Panc1 (cell line): ENCODE results near the gene PLEKHA1.

Experiments
- CTCF ChIP-seq: fragments of 450-650 bp; IDR thresholded peaks from 2 replicates; pipeline ENCODE4 v1.5.1; 2017; ENCODE audit warnings: mild to moderate bottlenecking
- POLR2AphosphoS5 ChIP-seq: IDR thresholded peaks from 2 replicates; pipeline ENCODE4 v1.6.1; 2012; ENCODE audit warnings: mild to moderate bottlenecking, low read depth, low read length, moderate library complexity
- SIN3A ChIP-seq: IDR thresholded peaks from 2 replicates; pipeline ENCODE4 v1.6.1; 2012; ENCODE audit warnings: low read depth, mild to moderate bottlenecking, low read length, moderate library complexity, borderline replicate concordance; ENCODE audit not compliant: insufficient read depth
- TCF7L2 ChIP-seq: IDR thresholded peaks from 2 replicates; pipeline ENCODE4 v1.6.1; 2011; ENCODE audit warnings: mild to moderate bottlenecking, low read depth, low read length, inconsistent platforms
- TF ChIP-seq, protein P1 (sequence below), 2 experiments: IDR thresholded peaks; 2 replicates each; pipeline ENCODE4 v1.6.1; 2011 to 2012; ENCODE audit warnings: low read depth in 2 of 2, control low read depth in 1 of 2, low read length in 1 of 2, mild to moderate bottlenecking in 1 of 2, moderate library complexity in 1 of 2; ENCODE audit not compliant: insufficient read depth in 1 of 2

GRCh38 chr10:122338609-122339441 is 35.7 kb upstream of the PLEKHA1 start:
- TF ChIP-seq CTCF (no peak), TCF7L2 (no peak), POLR2AphosphoS5 (no peak), SIN3A (no peak)
- TF ChIP-seq, protein P1, sequence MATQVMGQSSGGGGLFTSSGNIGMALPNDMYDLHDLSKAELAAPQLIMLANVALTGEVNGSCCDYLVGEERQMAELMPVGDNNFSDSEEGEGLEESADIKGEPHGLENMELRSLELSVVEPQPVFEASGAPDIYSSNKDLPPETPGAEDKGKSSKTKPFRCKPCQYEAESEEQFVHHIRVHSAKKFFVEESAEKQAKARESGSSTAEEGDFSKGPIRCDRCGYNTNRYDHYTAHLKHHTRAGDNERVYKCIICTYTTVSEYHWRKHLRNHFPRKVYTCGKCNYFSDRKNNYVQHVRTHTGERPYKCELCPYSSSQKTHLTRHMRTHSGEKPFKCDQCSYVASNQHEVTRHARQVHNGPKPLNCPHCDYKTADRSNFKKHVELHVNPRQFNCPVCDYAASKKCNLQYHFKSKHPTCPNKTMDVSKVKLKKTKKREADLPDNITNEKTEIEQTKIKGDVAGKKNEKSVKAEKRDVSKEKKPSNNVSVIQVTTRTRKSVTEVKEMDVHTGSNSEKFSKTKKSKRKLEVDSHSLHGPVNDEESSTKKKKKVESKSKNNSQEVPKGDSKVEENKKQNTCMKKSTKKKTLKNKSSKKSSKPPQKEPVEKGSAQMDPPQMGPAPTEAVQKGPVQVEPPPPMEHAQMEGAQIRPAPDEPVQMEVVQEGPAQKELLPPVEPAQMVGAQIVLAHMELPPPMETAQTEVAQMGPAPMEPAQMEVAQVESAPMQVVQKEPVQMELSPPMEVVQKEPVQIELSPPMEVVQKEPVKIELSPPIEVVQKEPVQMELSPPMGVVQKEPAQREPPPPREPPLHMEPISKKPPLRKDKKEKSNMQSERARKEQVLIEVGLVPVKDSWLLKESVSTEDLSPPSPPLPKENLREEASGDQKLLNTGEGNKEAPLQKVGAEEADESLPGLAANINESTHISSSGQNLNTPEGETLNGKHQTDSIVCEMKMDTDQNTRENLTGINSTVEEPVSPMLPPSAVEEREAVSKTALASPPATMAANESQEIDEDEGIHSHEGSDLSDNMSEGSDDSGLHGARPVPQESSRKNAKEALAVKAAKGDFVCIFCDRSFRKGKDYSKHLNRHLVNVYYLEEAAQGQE (IDR thresholded peaks at IDR 0.05; ENCODE audit: insufficient read depth in 1 of 2, low read depth in 2 of 2, low read length in 1 of 2): no peak
